ENCODE data around the gene PPP1R15B. TPM values are rescaled to one million over a fixed set of nuclear protein-coding genes. Genes with fewer than 3 reads are reported as not detected.

PPP1R15B gene
- total RNA-seq, 1 experiment from 2014 or later = 52.5 TPM

GRCh38 chr1:204435381-204435831 is 23.8 kb upstream of the PPP1R15B start:
- TF ChIP-seq CTCF (conservative IDR thresholded peaks at IDR 0.05; ENCODE audit: low read depth, low read length) = no peak
- DNase-seq (ENCODE audit: low spot score) = peak; percentile 75
- H3K4me3 ChIP-seq (ENCODE audit: low read depth, low read length, poor library complexity, severe bottlenecking) = no peak overlapping the region
- no TSS peak for BruUV-seq (replicated peaks)
- H3K36me3 ChIP-seq (ENCODE audit: insufficient read depth, low read length, poor library complexity, severe bottlenecking) = peaks cover 16% of the 10 kb centered on the region
- no peak overlapping the region for H3K27ac ChIP-seq (ENCODE audit: low read depth, low read length, poor library complexity, severe bottlenecking)
- H3K27me3 ChIP-seq (replicated peaks; ENCODE audit: insufficient read depth, low read depth, low read length, poor library complexity) = no peaks in the 10 kb centered on the region
- no peaks in the 10 kb centered on the region for H3K9me3 ChIP-seq (ENCODE audit: low read depth, low read length, poor library complexity, severe bottlenecking)
- intact Hi-C loops (cut with micrococcal nuclease; ENCODE audit: unreplicated experiment) = no loop called here
- ChIA-PET POLR2A (ENCODE audit: low non-redundant PET) (interaction anchor here (0.6 kb wide), 1 partner anchor 1339 kb away, joined by 19 read pairs; no protein-coding TSS in a partner anchor), CTCF (interaction anchor here (0.5 kb wide), 1 partner anchor 70 kb away, joined by 5 read pairs; no protein-coding TSS in a partner anchor)
- H3K4me1 ChIP-seq (ENCODE audit: insufficient read depth, low read length, poor library complexity, severe bottlenecking) = peaks cover 21% of the 10 kb centered on the region

- H3K4me1 ChIP-seq (ENCODE audit: insufficient read depth, low read length, poor library complexity, severe bottlenecking) = peaks cover 21% of the 10 kb centered on the region
- ChIA-PET CTCF (no interaction called here), POLR2A (ENCODE audit: low non-redundant PET) (no interaction called here)
- TF ChIP-seq CTCF (conservative IDR thresholded peaks at IDR 0.05; ENCODE audit: low read depth, low read length) (no peak), EZH2 (IDR thresholded peaks at IDR 0.05; ENCODE audit: borderline replicate concordance, low read depth, low read length, poor library complexity, severe bottlenecking) (no peak)
- intact Hi-C loops (cut with micrococcal nuclease; ENCODE audit: unreplicated experiment) = no loop called here
- no TSS peak for BruUV-seq (replicated peaks)
- no peak overlapping the region for H3K27ac ChIP-seq (ENCODE audit: low read depth, low read length, poor library complexity, severe bottlenecking)
- H3K9me3 ChIP-seq (ENCODE audit: low read depth, low read length, poor library complexity, severe bottlenecking) = no peaks in the 10 kb centered on the region
- no peak for DNase-seq (ENCODE audit: low spot score)
- peaks cover 16% of the 10 kb centered on the region for H3K36me3 ChIP-seq (ENCODE audit: insufficient read depth, low read length, poor library complexity, severe bottlenecking)
- H3K27me3 ChIP-seq (replicated peaks; ENCODE audit: insufficient read depth, low read depth, low read length, poor library complexity) = no peaks in the 10 kb centered on the region
- no peak overlapping the region for H3K4me3 ChIP-seq (ENCODE audit: low read depth, low read length, poor library complexity, severe bottlenecking)
These were observed 22.6 kb upstream of the PPP1R15B start for GRCh38 chr1:204434116-204434755.

- H3K4me1 ChIP-seq (ENCODE audit: insufficient read depth, low read length, poor library complexity, severe bottlenecking) = peaks cover 21% of the 10 kb centered on the region
- POLR2A ChIA-PET (ENCODE audit: low non-redundant PET) = no interaction called here
- no peak for TF ChIP-seq CTCF (conservative IDR thresholded peaks at IDR 0.05; ENCODE audit: low read depth, low read length)
- TF ChIP-seq EZH2 (IDR thresholded peaks at IDR 0.05; ENCODE audit: borderline replicate concordance, low read depth, low read length, poor library complexity, severe bottlenecking) = no peak
- H3K9me3 ChIP-seq (ENCODE audit: low read depth, low read length, poor library complexity, severe bottlenecking) = no peaks in the 10 kb centered on the region
- BruUV-seq (replicated peaks) = no TSS peak
- no peak overlapping the region for H3K4me3 ChIP-seq (ENCODE audit: low read depth, low read length, poor library complexity, severe bottlenecking)
- CTCF ChIA-PET = interaction anchor here (0.7 to 0.8 kb wide), 2 partner anchors 15 to 71 kb away, joined by 3 read pairs; no protein-coding TSS in a partner anchor
- H3K27me3 ChIP-seq (replicated peaks; ENCODE audit: insufficient read depth, low read depth, low read length, poor library complexity) = no peaks in the 10 kb centered on the region
- H3K27ac ChIP-seq (ENCODE audit: low read depth, low read length, poor library complexity, severe bottlenecking) = no peak overlapping the region
- H3K36me3 ChIP-seq (ENCODE audit: insufficient read depth, low read length, poor library complexity, severe bottlenecking) = peaks cover 16% of the 10 kb centered on the region
- DNase-seq (ENCODE audit: low spot score) = no peak
- intact Hi-C loops (cut with micrococcal nuclease; ENCODE audit: unreplicated experiment) = no loop called here
These were observed 21.1 kb upstream of the PPP1R15B start for GRCh38 chr1:204432708-204433107.

Measured in A673 (cell line).